ENCODE measurements around the gene CCN5.
A peak's percentile ranks its signal among the peaks of the same experiment; 100 is the strongest.

Gene CCN5

GRCh38 chr20:44758247-44759101 is 43.3 kb downstream of the CCN5 start:
- TF ChIP-seq EGR1 (IDR thresholded peaks at IDR 0.05) (no peak), MAX (IDR thresholded peaks at IDR 0.05) (no peak), RAD21 (IDR thresholded peaks at IDR 0.05; ENCODE audit: low read depth) (no peak), FOXM1 (IDR thresholded peaks at IDR 0.05; ENCODE audit: borderline replicate concordance, low read depth) (no peak), NFIC (IDR thresholded peaks at IDR 0.05) (no peak), USF1 (IDR thresholded peaks at IDR 0.05) (no peak), ZBTB7A (IDR thresholded peaks at IDR 0.05; ENCODE audit: low read depth) (no peak)

- TF ChIP-seq TCF12 (IDR thresholded peaks at IDR 0.05; ENCODE audit: low read depth) (no peak), CEBPB (IDR thresholded peaks at IDR 0.05) (no peak), TAF1 (IDR thresholded peaks at IDR 0.05; ENCODE audit: low read depth) (no peak), CREB1 (IDR thresholded peaks at IDR 0.05; ENCODE audit: low read depth) (no peak), EGR1 (IDR thresholded peaks at IDR 0.05) (no peak), YY1 (IDR thresholded peaks at IDR 0.05; ENCODE audit: low read depth) (no peak), NFIC (IDR thresholded peaks at IDR 0.05) (no peak), MAX (IDR thresholded peaks at IDR 0.05) (no peak), RAD21 (IDR thresholded peaks at IDR 0.05; ENCODE audit: low read depth) (no peak), USF1 (IDR thresholded peaks at IDR 0.05) (no peak), REST (IDR thresholded peaks at IDR 0.05; ENCODE audit: low read depth) (no peak), FOXM1 (IDR thresholded peaks at IDR 0.05; ENCODE audit: borderline replicate concordance, low read depth) (no peak), ZBTB7A (IDR thresholded peaks at IDR 0.05; ENCODE audit: low read depth) (no peak), TEAD4 (IDR thresholded peaks at IDR 0.05) (no peak), EP300 (IDR thresholded peaks at IDR 0.05; ENCODE audit: borderline replicate concordance) (no peak)
These were observed 44.4 kb downstream of the CCN5 start for GRCh38 chr20:44759595-44759994.

DNA sequence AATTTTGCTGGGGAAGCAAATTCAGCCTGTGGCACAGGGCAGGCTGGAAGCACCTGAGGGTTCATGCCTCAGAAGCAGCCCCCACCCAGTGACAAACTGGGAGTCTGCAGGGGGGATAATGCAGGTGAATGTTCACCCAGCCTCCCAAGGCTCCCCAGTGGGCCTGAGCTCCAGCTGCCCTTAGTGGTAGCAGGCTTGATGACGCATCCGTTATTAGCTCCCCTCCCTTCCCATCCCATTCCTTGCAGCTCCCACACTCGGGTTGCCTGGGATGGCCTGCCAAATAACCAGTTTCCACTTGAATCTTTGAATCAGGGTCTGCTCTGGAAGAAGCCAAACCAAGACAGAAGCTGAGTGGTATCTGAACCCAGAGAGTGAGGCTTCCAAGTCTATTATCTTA is 46.3 kb downstream of the CCN5 start:
- no peak for TF ChIP-seq TEAD4 (IDR thresholded peaks at IDR 0.05)
- TF ChIP-seq NFIC (IDR thresholded peaks at IDR 0.05), result no peak
- TF ChIP-seq REST (IDR thresholded peaks at IDR 0.05; ENCODE audit: low read depth), result no peak
- no peak for TF ChIP-seq YY1 (IDR thresholded peaks at IDR 0.05; ENCODE audit: low read depth)
- no peak for TF ChIP-seq EP300 (IDR thresholded peaks at IDR 0.05; ENCODE audit: borderline replicate concordance)
- TF ChIP-seq TCF12 (IDR thresholded peaks at IDR 0.05; ENCODE audit: low read depth), result no peak
- TF ChIP-seq CEBPB (IDR thresholded peaks at IDR 0.05), result no peak
- no peak for TF ChIP-seq CREB1 (IDR thresholded peaks at IDR 0.05; ENCODE audit: low read depth)
- TF ChIP-seq TAF1 (IDR thresholded peaks at IDR 0.05; ENCODE audit: low read depth), result no peak
- TF ChIP-seq MAX (IDR thresholded peaks at IDR 0.05), result no peak
- no peak for TF ChIP-seq USF1 (IDR thresholded peaks at IDR 0.05)
- no peak for TF ChIP-seq FOXM1 (IDR thresholded peaks at IDR 0.05; ENCODE audit: borderline replicate concordance, low read depth)
- TF ChIP-seq RAD21 (IDR thresholded peaks at IDR 0.05; ENCODE audit: low read depth), result no peak
- TF ChIP-seq ZBTB7A (IDR thresholded peaks at IDR 0.05; ENCODE audit: low read depth), result no peak
- TF ChIP-seq EGR1 (IDR thresholded peaks at IDR 0.05), result no peak

GRCh38 chr20:44762466-44763140 is 47.4 kb downstream of the CCN5 start:
- TF ChIP-seq EGR1 (IDR thresholded peaks at IDR 0.05), result no peak
- no peak for TF ChIP-seq USF1 (IDR thresholded peaks at IDR 0.05)
- TF ChIP-seq NFIC (IDR thresholded peaks at IDR 0.05), result peak; percentile 51
- TF ChIP-seq YY1 (IDR thresholded peaks at IDR 0.05; ENCODE audit: low read depth), result no peak
- TF ChIP-seq FOXM1 (IDR thresholded peaks at IDR 0.05; ENCODE audit: borderline replicate concordance, low read depth), result no peak
- no peak for TF ChIP-seq CEBPB (IDR thresholded peaks at IDR 0.05)
- no peak for TF ChIP-seq TCF12 (IDR thresholded peaks at IDR 0.05; ENCODE audit: low read depth)
- TF ChIP-seq ZBTB7A (IDR thresholded peaks at IDR 0.05; ENCODE audit: low read depth), result 0 out of 2 replicates have a peak, but pooled peaks have one; percentile 32
- no peak for TF ChIP-seq CREB1 (IDR thresholded peaks at IDR 0.05; ENCODE audit: low read depth)
- TF ChIP-seq REST (IDR thresholded peaks at IDR 0.05; ENCODE audit: low read depth), result no peak
- TF ChIP-seq MAX (IDR thresholded peaks at IDR 0.05), result no peak
- TF ChIP-seq EP300 (IDR thresholded peaks at IDR 0.05; ENCODE audit: borderline replicate concordance), result peak; percentile 21; the same call in 1 of the 2 replicates
- no peak for TF ChIP-seq RAD21 (IDR thresholded peaks at IDR 0.05; ENCODE audit: low read depth)
- no peak for TF ChIP-seq TEAD4 (IDR thresholded peaks at IDR 0.05)
- TF ChIP-seq TAF1 (IDR thresholded peaks at IDR 0.05; ENCODE audit: low read depth), result no peak
